Measurements from ENCODE around the gene EIF4B.

DNA sequence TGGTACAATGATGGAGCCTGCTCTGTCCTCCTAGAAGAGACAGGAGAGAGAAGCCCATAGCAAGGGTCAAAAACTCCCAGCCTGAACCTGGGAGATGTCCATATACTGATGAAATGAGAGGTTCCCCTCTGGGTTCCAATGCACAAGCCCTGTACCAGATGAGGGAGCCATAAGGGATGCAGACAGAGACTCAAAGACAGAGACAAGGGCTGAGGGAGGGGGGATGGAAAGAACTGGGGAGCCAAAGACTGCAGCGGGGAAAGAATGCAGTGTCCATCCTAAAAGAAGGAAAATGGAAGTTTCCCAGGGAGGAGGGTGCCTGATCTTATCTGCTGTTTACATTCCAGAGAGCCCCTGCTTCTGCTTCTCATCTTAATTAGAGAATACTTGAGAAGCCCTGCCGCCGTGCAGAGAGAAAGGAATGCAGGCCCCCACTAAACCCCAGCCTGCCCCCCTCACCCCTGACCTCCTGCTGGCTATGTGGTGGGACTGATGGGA is 29.6 kb upstream of the EIF4B start:
- TF ChIP-seq CTCF (IDR thresholded peaks at IDR 0.05), result no peak
- no peak for TF ChIP-seq EP300 (IDR thresholded peaks at IDR 0.05)
